Measurements from ENCODE around the gene ADGRF4.

GRCh38 chr6:47651505-47651944 lies 46.9 kb upstream of the ADGRF4 start:
- no peak for TF ChIP-seq CTCF (IDR thresholded peaks at IDR 0.05)
- TF ChIP-seq EZH2 (IDR thresholded peaks at IDR 0.05; ENCODE audit: borderline replicate concordance, insufficient read depth, low read depth, low read length, poor library complexity, severe bottlenecking) = no peak
